GM21526 (cell line): Measurements from ENCODE around the gene TIPRL.
"Not testable (repeated sequence)": the region's sequence is repeated elsewhere in the genome, so short reads cannot be mapped to it uniquely, and the experiment has no call there.

Source experiments
- ATAC-seq: cut with Tn5 transposase; IDR thresholded peaks from one replicate; pipeline ENCODE4 v1.9.1; 2021; ENCODE audit warnings: moderate library complexity; ENCODE audit not compliant: unreplicated experiment, low FRiP score

TIPRL gene

DNA sequence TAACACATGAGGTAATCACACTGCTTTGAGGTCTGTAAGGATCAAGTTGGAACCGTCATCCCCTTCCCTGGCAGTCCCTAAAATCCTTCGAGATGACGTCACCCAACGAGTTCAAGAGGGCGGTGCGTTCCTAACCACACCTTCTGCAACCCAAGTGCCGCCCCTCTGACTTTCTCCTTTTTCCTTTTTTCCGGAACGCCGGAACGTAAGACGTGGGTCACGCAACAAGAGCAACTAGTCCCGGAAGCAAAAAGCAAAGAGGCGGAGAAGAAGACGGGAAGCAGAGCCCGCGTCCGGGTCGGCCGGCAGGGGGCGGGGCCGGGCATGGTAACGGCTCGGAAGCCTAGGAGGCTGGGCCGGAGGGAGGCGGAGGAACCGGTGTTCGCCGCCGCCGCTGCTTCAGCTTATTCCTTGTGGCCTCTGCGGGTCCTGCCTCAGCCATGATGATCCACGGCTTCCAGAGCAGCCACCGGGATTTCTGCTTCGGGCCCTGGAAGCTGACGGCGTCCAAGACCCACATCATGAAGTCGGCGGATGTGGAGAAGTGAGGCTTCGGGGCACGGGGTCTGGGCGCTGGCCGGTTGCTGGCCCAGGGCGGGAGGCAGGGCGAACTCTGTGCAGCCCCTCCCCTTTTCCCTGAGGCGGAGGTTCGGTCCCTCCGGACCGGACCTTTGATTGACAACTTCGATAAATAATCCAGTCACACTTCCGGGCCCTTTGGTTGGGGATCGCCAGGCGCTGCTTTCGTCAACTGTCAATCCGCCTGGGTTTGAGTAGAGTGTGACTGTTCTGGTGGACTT, at the start of gene TIPRL:
Gene TIPRL, plus strand, starts transcription at position 325 of the 800 bp plus-strand sequence. Its CDS starts 116 bp downstream, at position 441.
- ATAC-seq: peak; percentile 88

DNA sequence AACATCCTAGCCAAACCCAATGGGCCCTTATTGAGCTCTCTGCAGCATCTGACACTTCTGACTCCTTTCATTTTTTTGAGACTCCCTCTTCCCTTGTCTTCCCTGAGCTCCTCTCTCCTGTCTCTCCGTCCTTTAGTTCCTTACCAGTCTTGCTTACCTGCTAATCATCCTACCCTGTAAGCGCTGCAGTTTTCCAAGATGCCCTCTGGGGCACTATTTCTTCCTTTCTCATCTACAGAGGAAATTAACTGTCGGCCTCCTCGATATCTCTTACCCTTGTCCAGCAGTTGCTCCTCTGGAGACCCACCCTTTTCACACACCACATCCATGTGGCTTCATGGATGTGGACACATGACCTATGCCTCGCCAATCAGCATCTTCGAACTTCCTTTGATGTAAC, 48.8 kb upstream of the TIPRL start:
- ATAC-seq: no peak

GRCh38 chr1:168134132-168134531, 44.6 kb upstream of the TIPRL start:
- no peak for ATAC-seq

DNA sequence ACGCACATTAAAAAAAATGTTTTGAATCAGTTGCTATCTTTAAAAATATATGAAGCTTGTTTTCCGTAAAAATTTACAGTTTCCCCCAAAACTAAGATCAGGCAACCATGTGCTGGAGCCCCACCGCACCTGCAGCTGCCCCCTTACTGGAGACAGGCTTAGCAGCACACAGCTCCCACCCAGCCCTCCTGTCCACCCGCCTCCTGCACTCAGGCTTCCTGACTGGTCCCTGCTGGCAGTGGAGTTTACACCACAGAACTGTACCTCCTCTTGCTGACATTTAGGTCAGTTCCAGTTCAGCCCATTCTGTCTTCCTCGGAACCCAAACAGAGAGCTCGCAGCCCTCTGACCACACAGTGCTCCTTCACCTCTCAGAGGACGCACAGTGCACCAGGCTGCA, 44.1 kb upstream of the TIPRL start:
- no peak for ATAC-seq

- ATAC-seq: no peak
Observed at GRCh38 chr1:168135116-168135920, 43.4 kb upstream of the TIPRL start.

- no peak for ATAC-seq
Observed at GRCh38 chr1:168135921-168136708, 42.6 kb upstream of the TIPRL start.

DNA sequence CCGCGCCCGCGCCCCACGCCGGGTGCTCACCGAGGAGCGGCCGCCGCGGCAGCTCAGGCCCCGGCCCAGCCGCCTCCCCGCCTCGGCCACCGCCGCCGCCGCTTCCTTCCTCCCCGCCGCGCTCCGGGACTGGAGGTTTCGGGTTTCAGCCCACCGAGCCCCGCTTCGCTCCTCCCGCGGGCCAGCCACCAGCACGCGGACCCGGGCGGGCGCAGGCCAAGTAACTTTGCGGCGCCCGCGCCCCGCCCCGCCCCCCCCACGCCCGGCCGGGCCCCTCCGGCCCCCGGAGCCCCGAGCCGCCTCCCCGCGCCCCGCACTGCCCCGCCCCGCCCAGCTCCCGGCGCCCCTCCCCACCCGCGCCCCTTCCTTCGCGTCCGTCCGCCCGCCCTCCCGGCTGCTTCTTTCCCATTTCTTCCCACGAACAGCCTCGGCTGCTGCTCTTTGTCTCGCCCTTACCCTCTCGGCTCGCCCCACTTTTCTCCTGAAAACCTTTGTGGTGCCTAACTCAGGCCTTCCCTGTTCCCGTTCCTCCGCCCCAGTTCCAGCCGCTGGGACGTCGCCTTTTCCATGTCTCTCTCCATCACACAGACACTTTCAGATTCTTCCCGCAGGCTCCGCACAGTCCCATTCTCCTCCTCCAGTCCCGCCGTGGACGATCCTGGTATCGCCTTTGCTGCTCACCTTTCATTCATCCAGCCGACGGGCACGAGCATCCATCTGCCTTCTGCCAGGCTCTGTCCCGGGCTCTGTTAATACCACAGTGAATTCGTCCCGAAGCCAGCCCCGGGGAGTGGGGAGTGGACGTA, 41.9 kb upstream of the TIPRL start, which contains the start of gene GPR161:
Gene GPR161, minus strand, starts transcription at position 222 of the 806 bp plus-strand sequence. CDS start 32,080 bp downstream, outside the sequence.
- ATAC-seq: no peak

- ATAC-seq: no peak
Observed at GRCh38 chr1:168137515-168137821, 41.3 kb upstream of the TIPRL start.

DNA sequence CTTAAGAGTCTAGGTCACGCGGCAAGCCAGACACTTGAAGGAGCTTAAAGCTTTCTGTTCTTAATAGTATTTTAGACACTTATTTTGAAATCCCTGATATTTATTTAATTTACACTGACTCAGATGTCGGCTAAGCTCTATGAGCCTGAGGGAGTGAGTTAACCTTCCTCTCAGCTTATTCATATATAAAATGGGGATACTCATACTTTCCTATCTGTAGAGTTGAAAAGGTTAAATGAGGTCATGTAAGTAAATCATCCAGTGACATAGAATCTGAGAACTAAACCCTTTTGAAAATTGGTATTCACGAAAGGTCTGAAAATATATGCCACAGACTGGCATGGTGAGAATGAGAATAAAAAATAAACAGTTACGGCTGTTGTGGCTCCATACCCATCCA, 40.6 kb upstream of the TIPRL start:
- no peak for ATAC-seq

- ATAC-seq: no peak
Observed at GRCh38 chr1:168139070-168139469, 39.7 kb upstream of the TIPRL start.

- ATAC-seq: no peak
Observed at GRCh38 chr1:168141871-168142385, 36.8 kb upstream of the TIPRL start.

GRCh38 chr1:168145184-168146159, 33.3 kb upstream of the TIPRL start:
- ATAC-seq: peak; percentile 96

GRCh38 chr1:168146160-168146539, 32.6 kb upstream of the TIPRL start:
- ATAC-seq: no peak

DNA sequence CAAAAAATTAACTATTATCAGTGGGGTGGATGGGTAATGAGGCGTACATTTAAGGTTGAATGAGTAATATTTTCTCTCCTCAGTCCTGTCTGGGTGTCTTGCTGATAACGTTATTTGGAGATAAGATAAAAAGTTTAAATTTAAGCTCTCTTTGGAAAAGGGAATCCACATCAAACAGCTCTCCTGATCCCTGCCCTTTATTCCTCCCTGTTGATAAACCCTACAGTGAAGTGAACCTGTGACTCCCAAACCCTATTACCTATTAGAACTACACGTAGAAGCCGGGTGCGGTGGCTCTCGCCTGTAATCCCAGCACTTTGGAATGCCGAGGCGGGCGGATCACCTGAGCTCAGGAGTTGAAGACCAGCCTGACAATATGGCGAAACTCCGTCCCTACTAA, 32.1 kb upstream of the TIPRL start:
- no peak for ATAC-seq

GRCh38 chr1:168148916-168149315, 29.8 kb upstream of the TIPRL start:
- ATAC-seq: no peak

DNA sequence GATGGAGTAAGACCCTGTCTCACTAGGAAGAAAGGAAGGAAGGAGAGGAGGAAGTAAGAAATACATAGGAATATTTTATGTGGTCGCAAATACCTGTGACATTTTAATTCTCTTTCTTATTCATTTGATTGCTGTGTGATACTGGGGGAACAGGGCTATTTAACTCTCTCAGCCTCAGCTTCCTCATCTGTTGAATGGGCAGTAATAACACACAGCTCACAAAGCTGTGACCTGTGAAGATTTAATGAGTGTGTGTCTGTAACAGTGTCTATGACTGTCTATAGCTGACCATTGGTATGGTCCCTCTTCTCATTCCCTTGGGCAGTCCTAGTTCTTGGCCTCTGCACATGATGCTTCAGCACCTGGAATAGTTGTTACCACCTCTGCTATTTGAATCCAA, 28.5 kb upstream of the TIPRL start:
- no peak for ATAC-seq

DNA sequence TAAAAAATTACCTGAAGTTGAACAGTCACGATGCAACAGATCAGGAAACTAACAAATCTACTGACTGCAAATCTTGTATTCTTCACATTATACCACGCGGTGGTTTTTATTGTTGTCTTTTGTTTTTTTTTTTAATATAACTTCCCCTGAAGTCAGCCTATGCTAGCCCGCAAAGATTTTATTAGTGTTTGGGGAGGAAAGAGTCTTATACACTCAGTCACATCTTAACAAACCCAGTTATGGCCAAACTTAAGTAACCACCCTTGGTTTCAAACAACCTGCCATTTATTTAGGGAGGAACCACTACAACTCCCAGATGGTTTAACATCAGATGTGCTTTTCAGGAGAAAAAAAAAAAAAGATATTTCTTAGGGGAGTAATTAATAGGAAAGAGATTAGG, 26.8 kb upstream of the TIPRL start:
- no peak for ATAC-seq

- not testable (repeated sequence) for ATAC-seq
Observed at GRCh38 chr1:168154707-168155106, 24.1 kb upstream of the TIPRL start.

DNA sequence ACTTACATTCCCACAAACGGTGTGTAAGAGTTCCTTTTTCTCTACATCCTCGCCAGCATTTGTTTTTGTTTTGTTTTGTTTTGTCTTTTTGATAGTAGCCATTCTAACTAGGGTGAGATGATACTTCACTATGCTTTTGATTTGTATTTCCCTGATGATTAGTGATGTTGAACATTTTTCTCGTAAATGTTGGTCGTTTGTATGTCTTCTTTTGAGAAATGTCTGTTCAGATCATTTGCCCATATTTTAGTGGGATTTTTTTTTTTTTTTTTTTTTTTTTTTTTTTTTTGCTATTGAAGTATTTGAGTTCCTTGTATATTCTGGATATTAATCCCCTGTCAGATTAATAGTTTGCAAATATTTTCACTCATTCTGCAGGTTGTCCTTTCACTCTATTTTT, 22.9 kb upstream of the TIPRL start:
- ATAC-seq: no peak
